ENCODE results near the gene OPN1SW. TPM values are rescaled to one million over a fixed set of nuclear protein-coding genes. Genes with fewer than 3 reads are reported as not detected.

Gene OPN1SW
- total and polyA plus RNA-seq, 9 of the 15 experiments (the other 6 are each of a cell fraction or from before 2014, with no cell fraction given): 0.84 to 1.0 TPM; not detected in 7

DNA sequence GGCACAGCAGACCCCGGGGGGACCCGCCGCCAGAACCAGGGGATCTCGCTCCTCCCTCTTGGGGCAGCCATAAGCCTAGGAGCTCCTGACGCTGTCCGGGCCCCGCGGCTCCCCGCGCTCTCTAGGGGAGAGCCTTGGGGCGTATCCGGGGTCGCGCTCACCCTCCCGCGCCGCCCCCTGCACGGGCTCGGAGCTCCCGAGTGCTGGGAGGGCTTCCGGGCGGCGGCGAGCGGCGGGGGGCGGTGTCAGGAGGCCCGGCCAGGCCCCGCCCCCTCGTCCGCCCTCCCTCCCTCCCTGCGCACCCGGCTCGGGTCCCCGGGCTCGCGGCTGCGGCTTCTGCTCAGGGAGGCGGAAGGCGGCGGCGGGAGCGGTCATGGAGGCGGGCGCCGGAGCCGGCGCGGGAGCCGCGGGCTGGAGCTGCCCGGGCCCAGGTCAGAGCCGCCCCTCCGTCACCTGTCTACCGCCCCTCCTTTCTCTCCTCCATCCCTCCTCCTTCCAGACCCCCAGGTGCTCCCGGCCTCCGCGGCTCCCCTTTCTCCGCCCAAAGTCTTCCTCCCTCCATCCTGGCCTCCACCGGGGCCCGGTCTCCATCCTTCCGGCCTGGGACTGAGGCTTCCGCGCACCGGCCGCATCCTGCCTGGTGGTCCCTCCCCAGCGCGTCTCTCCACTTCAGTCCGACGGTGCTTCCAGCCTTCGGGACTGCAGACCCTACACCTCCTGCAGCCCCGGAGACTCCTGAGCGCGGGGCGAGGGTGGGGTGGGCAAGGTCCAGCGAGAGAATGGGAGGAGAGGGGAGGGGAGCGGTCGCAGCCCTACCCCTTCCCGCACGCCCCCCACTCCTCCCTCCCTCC lies 15.8 kb upstream of the OPN1SW start, which contains the start of gene CCDC136 (continued):
- TF ChIP-seq, protein P1, sequence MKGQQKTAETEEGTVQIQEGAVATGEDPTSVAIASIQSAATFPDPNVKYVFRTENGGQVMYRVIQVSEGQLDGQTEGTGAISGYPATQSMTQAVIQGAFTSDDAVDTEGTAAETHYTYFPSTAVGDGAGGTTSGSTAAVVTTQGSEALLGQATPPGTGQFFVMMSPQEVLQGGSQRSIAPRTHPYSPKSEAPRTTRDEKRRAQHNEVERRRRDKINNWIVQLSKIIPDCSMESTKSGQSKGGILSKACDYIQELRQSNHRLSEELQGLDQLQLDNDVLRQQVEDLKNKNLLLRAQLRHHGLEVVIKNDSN (CRISPR knock-in tag; IDR thresholded peaks at IDR 0.05): no peak
- 0 out of 2 replicates have a peak, but pooled peaks have one; percentile 10 for TF ChIP-seq MYC (IDR thresholded peaks at IDR 0.05; ENCODE audit: low read depth, low read length)
- peak; percentile 30; the same call in 1 of the 2 replicates for TF ChIP-seq MYC (CRISPR knock-in tag; IDR thresholded peaks at IDR 0.05; ENCODE audit: borderline replicate concordance, low read depth)
- TF ChIP-seq KLF6 (CRISPR knock-in tag; IDR thresholded peaks at IDR 0.05; ENCODE audit: borderline replicate concordance): no peak
- TF ChIP-seq ZNF133 (CRISPR knock-in tag; IDR thresholded peaks at IDR 0.05): no peak
- TF ChIP-seq, protein P2, sequence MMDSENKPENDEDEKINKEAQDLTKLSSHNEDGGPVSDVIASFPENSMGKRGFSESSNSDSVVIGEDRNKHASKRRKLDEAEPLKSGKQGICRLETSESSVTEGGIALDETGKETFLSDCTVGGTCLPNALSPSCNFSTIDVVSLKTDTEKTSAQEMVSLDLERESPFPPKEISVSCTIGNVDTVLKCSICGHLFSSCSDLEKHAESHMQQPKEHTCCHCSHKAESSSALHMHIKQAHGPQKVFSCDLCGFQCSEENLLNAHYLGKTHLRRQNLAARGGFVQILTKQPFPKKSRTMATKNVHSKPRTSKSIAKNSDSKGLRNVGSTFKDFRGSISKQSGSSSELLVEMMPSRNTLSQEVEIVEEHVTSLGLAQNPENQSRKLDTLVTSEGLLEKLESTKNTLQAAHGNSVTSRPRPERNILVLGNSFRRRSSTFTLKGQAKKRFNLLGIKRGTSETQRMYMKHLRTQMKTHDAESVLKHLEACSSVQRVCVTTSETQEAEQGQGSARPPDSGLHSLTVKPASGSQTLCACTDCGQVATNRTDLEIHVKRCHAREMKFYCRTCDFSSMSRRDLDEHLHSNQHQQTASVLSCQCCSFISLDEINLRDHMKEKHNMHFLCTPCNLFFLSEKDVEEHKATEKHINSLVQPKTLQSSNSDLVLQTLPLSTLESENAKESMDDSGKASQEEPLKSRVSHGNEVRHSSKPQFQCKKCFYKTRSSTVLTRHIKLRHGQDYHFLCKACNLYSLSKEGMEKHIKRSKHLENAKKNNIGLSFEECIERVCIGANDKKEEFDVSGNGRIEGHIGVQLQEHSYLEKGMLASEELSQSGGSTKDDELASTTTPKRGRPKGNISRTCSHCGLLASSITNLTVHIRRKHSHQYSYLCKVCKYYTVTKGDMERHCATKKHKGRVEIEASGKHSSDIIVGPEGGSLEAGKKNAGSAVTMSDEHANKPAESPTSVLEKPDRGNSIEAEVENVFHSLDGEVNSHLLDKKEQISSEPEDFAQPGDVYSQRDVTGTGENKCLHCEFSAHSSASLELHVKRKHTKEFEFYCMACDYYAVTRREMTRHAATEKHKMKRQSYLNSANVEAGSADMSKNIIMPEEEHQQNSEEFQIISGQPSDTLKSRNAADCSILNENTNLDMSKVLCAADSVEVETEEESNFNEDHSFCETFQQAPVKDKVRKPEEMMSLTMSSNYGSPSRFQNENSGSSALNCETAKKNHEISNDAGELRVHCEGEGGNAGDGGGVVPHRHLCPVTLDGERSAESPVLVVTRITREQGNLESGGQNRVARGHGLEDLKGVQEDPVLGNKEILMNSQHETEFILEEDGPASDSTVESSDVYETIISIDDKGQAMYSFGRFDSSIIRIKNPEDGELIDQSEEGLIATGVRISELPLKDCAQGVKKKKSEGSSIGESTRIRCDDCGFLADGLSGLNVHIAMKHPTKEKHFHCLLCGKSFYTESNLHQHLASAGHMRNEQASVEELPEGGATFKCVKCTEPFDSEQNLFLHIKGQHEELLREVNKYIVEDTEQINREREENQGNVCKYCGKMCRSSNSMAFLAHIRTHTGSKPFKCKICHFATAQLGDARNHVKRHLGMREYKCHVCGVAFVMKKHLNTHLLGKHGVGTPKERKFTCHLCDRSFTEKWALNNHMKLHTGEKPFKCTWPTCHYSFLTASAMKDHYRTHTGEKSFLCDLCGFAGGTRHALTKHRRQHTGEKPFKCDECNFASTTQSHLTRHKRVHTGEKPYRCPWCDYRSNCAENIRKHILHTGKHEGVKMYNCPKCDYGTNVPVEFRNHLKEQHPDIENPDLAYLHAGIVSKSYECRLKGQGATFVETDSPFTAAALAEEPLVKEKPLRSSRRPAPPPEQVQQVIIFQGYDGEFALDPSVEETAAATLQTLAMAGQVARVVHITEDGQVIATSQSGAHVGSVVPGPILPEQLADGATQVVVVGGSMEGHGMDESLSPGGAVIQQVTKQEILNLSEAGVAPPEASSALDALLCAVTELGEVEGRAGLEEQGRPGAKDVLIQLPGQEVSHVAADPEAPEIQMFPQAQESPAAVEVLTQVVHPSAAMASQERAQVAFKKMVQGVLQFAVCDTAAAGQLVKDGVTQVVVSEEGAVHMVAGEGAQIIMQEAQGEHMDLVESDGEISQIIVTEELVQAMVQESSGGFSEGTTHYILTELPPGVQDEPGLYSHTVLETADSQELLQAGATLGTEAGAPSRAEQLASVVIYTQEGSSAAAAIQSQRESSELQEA (IDR thresholded peaks at IDR 0.05; ENCODE audit: low read depth): no peak
- TF ChIP-seq OTX1 (CRISPR knock-in tag; IDR thresholded peaks at IDR 0.05): peak; percentile 85
- TF ChIP-seq, protein P3, sequence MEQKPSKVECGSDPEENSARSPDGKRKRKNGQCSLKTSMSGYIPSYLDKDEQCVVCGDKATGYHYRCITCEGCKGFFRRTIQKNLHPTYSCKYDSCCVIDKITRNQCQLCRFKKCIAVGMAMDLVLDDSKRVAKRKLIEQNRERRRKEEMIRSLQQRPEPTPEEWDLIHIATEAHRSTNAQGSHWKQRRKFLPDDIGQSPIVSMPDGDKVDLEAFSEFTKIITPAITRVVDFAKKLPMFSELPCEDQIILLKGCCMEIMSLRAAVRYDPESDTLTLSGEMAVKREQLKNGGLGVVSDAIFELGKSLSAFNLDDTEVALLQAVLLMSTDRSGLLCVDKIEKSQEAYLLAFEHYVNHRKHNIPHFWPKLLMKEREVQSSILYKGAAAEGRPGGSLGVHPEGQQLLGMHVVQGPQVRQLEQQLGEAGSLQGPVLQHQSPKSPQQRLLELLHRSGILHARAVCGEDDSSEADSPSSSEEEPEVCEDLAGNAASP (IDR thresholded peaks at IDR 0.05): no peak
- TF ChIP-seq, protein P4, sequence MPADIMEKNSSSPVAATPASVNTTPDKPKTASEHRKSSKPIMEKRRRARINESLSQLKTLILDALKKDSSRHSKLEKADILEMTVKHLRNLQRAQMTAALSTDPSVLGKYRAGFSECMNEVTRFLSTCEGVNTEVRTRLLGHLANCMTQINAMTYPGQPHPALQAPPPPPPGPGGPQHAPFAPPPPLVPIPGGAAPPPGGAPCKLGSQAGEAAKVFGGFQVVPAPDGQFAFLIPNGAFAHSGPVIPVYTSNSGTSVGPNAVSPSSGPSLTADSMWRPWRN (IDR thresholded peaks at IDR 0.05; ENCODE audit: low read depth): no peak
- TF ChIP-seq ARID1B (IDR thresholded peaks at IDR 0.05): no peak
- TF ChIP-seq ZFX (CRISPR knock-in tag; IDR thresholded peaks at IDR 0.05): peak; percentile 70
- no peak for TF ChIP-seq KDM2B (CRISPR knock-in tag; IDR thresholded peaks at IDR 0.05)
- TF ChIP-seq ZNF12 (CRISPR knock-in tag; IDR thresholded peaks at IDR 0.05): no peak
- no peak for TF ChIP-seq ZNF174 (CRISPR knock-in tag; IDR thresholded peaks at IDR 0.05)
- TF ChIP-seq, protein P5, sequence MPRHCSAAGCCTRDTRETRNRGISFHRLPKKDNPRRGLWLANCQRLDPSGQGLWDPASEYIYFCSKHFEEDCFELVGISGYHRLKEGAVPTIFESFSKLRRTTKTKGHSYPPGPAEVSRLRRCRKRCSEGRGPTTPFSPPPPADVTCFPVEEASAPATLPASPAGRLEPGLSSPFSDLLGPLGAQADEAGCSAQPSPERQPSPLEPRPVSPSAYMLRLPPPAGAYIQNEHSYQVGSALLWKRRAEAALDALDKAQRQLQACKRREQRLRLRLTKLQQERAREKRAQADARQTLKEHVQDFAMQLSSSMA (CRISPR knock-in tag; IDR thresholded peaks at IDR 0.05): no peak

Measured in K562 (cell line).